Keratinocyte (primary cell): ENCODE measurements around the gene LZTR1. TPM values are rescaled to one million over a fixed set of nuclear protein-coding genes. Genes with fewer than 3 reads are reported as not detected.

ENCODE experiments used
- DNase-seq: peaks from one replicate; pipeline ENCODE4 v3.0.0-alpha.2; 2011; ENCODE audit warnings: low read depth, missing footprints, low spot score
- FAIRE-seq: peaks from 2 replicates; lab custom pipeline; 2011; peaks lifted over from hg19 to GRCh38; lab: Jason Lieb, UNC
- H2AFZ ChIP-seq: 2 replicates; pipeline ENCODE4 v1.6.0; 2012; ENCODE audit warnings: low read length, control low read depth, inconsistent platforms; ENCODE audit not compliant: control insufficient read depth
- H3K27ac ChIP-seq: 2 replicates; pipeline ENCODE4 v1.5.1; 2011; ENCODE audit warnings: low read length; ENCODE audit not compliant: control insufficient read depth, insufficient read depth
- H3K27me3 ChIP-seq: 3 replicates; pipeline ENCODE4 v1.6.0; 2011; ENCODE audit warnings: low read length; ENCODE audit not compliant: control insufficient read depth, insufficient read depth; ENCODE audit errors: extremely low read depth
- H3K36me3 ChIP-seq, 2 experiments: 2 replicates in 1 of 2; 3 replicates in 1 of 2; pipeline ENCODE4 v1.5.1; 2011; ENCODE audit warnings: low read length in 2 of 2, mild to moderate bottlenecking in 1 of 2; ENCODE audit not compliant: control insufficient read depth in 2 of 2, insufficient read depth in 2 of 2; ENCODE audit errors: extremely low read depth in 1 of 2
- H3K4me1 ChIP-seq: 3 replicates; pipeline ENCODE4 v1.5.1; 2011; ENCODE audit warnings: low read length; ENCODE audit not compliant: control insufficient read depth, insufficient read depth; ENCODE audit errors: extremely low read depth
- H3K4me2 ChIP-seq: 3 replicates; pipeline ENCODE4 v1.6.0; 2011; ENCODE audit warnings: low read depth, low read length; ENCODE audit not compliant: control insufficient read depth, insufficient read depth; ENCODE audit errors: extremely low read depth
- H3K4me3 ChIP-seq, 3 experiments: fragments of 200-600 bp in 1 of 3; sonication (generic) in 1 of 3; 2 replicates in 2 of 3; 3 replicates in 1 of 3; pipeline ENCODE4 v1.5.1; 2011 to 2016; ENCODE audit warnings: low read length in 3 of 3, mild to moderate bottlenecking in 3 of 3, control low read depth in 2 of 3, inconsistent platforms in 1 of 3, low read depth in 1 of 3, mixed read lengths in 1 of 3, mixed run types in 1 of 3, moderate library complexity in 1 of 3; ENCODE audit not compliant: control insufficient read depth in 2 of 3, insufficient read depth in 2 of 3; ENCODE audit errors: extremely low read depth in 1 of 3
- H3K79me2 ChIP-seq: 2 replicates; pipeline ENCODE4 v1.6.0; 2012; ENCODE audit warnings: low read length; ENCODE audit not compliant: control insufficient read depth, insufficient read depth
- H3K9ac ChIP-seq: 3 replicates; pipeline ENCODE4 v1.6.0; 2011; ENCODE audit warnings: low read length; ENCODE audit not compliant: control insufficient read depth, insufficient read depth; ENCODE audit errors: extremely low read depth
- H3K9me1 ChIP-seq: 3 replicates; pipeline ENCODE4 v1.6.0; 2011; ENCODE audit warnings: low read length; ENCODE audit not compliant: control insufficient read depth, insufficient read depth; ENCODE audit errors: extremely low read depth
- H3K9me3 ChIP-seq: 2 replicates; pipeline ENCODE4 v1.5.1; 2012; ENCODE audit warnings: low read depth, low read length; ENCODE audit not compliant: control insufficient read depth
- H4K20me1 ChIP-seq: 3 replicates; pipeline ENCODE4 v1.6.0; 2011; ENCODE audit warnings: low read length; ENCODE audit not compliant: control insufficient read depth, insufficient read depth; ENCODE audit errors: extremely low read depth
- EZH2 ChIP-seq: IDR thresholded peaks from one replicate; pipeline ENCODE4 v1.6.1; 2012; ENCODE audit warnings: inconsistent platforms, mild to moderate bottlenecking, low read length, moderate library complexity
- dilution Hi-C: fragments of 300-500 bp; cut with MboI; formaldehyde crosslinking; loops from one replicate; pipeline ENCODE4 v1.7.0; 2020; ENCODE audit warnings: low sequenced_read_pairs; ENCODE audit not compliant: extremely low pct_ligation_motif_present
- polyA plus RNA-seq, 5 experiments: library from polyadenylated mRNA; depleted of rRNA in 3 of 5; stranded (reverse) in 3 of 5; stranded (forward) in 1 of 5; unstranded in 1 of 5; fragments of >200 nt; gene quantifications; 1 replicate in 1 of 5; 2 replicates in 3 of 5; 3 replicates in 1 of 5; pipeline versions ENCODE4 v1.2.1 to v1.2.3, GENCODE V29; 2011 to 2012; ENCODE audit warnings: missing spikeins in 2 of 5, low read depth in 1 of 5, low replicate concordance in 1 of 5
- TF ChIP-seq, protein P1 (sequence below), 3 experiments: IDR thresholded peaks in 1 of 3; conservative IDR thresholded peaks in 1 of 3; optimal IDR thresholded peaks in 1 of 3; 2 replicates in 2 of 3; 3 replicates in 1 of 3; pipeline versions ENCODE3 to v1.5.1; 2011; ENCODE audit warnings: low read length in 3 of 3, mild to moderate bottlenecking in 3 of 3, moderate library complexity in 2 of 3, control low read depth in 1 of 3, inconsistent platforms in 1 of 3; ENCODE audit not compliant: insufficient read depth in 2 of 3; ENCODE audit errors: extremely low read depth in 1 of 3

The LZTR1 gene
- polyA plus RNA-seq, 1 donor (not counting 4 experiments of a cell fraction or from before 2014, with no cell fraction given), result 37.0 TPM

DNA sequence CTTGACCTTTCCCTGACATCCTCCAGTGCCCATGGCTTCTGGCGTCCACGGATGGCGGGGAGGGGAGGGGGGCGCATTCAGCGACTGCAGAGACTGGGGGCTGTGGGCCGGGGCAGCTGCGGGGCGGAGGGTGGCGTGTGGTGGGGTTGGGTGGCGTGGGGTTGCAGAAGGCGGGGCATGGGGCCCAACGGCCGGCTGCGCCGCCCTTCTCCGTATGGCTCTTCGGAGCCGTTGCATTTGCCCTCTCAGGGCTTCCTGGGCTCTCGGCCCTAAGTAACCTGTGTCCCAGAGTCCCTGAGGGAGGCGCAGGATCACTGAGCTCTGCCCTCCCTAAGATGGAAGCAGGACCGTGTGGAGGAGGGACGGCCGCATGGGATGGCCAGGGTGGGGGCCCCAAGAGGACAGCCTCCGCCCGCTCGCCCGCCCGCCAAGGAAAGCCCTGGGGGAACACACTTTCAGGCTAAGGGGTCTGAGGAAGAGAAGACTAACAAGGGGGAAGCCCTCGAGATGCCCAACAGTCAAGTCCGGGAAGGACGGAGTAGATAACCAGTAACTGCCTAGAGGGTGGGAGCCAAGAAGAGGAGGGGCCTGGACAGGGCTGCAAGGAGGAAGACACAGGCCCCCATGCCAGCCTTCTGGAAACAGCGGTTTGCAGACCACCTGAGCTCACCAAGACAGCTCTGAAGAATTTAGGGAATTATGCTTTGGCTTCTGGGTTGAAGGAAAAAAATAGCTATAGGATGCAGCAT, 24.2 kb upstream of the LZTR1 start:
- peak overlapping the region; percentile 65 for H3K4me2 ChIP-seq
- dilution Hi-C loops, result no loop called here
- no peaks in the 10 kb centered on the region for H3K27me3 ChIP-seq
- DNase-seq (no peak), FAIRE-seq (no peak)
- H3K9me3 ChIP-seq, result no peaks in the 10 kb centered on the region
- H3K4me1 ChIP-seq, result peaks cover 43% of the 10 kb centered on the region
- peak overlapping the region; percentile 55 to 65 (median 59) for H3K4me3 ChIP-seq
- no peak for TF ChIP-seq EZH2
- TF ChIP-seq, protein P1, sequence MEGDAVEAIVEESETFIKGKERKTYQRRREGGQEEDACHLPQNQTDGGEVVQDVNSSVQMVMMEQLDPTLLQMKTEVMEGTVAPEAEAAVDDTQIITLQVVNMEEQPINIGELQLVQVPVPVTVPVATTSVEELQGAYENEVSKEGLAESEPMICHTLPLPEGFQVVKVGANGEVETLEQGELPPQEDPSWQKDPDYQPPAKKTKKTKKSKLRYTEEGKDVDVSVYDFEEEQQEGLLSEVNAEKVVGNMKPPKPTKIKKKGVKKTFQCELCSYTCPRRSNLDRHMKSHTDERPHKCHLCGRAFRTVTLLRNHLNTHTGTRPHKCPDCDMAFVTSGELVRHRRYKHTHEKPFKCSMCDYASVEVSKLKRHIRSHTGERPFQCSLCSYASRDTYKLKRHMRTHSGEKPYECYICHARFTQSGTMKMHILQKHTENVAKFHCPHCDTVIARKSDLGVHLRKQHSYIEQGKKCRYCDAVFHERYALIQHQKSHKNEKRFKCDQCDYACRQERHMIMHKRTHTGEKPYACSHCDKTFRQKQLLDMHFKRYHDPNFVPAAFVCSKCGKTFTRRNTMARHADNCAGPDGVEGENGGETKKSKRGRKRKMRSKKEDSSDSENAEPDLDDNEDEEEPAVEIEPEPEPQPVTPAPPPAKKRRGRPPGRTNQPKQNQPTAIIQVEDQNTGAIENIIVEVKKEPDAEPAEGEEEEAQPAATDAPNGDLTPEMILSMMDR (optimal IDR thresholded peaks at IDR 0.05 in 1 of 3, IDR thresholded peaks at IDR 0.05 in 1 of 3, conservative IDR thresholded peaks at IDR 0.05 in 1 of 3; ENCODE audit: extremely low read depth in 1 of 3, insufficient read depth in 2 of 3, low read length in 3 of 3), result no peak
- no peaks in the 10 kb centered on the region for H4K20me1 ChIP-seq
- peaks cover 0 to 7% of the 10 kb centered on the region in 2 experiments for H3K36me3 ChIP-seq
- H2AFZ ChIP-seq, result peak overlapping the region; percentile 70
- peaks cover 6% of the 10 kb centered on the region for H3K79me2 ChIP-seq
- no peak overlapping the region for H3K27ac ChIP-seq
- no peaks in the 10 kb centered on the region for H3K9me1 ChIP-seq
- peak overlapping the region; percentile 69 for H3K9ac ChIP-seq

DNA sequence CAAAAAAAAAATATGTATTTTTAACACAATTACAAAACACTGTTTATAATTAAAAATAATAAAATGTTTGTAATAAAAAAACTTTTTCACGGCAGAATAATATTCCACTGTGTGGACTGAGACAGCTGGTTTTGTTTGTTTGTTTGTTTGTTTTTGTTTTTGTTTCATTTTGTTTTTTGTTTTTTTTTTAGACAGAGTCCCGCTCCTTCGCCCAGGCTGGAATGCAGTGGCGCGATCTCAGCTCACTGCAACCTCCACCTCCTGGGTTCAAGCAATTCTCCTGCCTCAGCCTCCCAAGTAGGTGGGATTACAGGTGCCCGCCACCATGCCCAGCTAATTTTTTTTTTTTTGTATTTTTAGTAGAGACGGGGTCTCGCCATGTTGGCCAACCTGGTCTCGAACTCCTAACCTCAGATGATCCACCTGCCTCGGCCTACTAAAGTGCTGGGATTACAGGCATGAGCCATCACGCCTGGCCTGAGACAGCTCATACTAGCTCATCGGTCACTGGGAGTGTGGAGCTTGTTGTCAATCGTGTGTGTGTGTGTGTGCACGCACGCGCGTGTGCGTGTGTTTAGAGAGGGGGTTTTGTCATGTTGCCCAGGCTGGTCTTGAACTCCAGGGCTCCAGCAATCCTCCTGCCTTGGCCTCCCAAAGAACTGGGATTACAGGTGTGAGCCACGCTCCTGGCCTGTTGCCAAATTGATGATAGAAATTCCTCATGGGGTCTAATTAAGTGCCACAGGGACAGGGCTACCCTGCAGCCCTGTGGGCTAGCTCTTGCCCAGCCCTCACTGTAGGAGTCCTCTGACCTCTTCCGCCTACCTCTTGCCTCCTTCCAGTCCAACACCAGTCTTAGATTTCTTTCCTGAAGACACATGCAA, 22.3 kb upstream of the LZTR1 start:
- Histone ChIP-seq H3K4me2 (no peak overlapping the region), H2AFZ (no peak overlapping the region), H3K79me2 (peaks cover 2% of the 10 kb centered on the region), H3K9me1 (no peaks in the 10 kb centered on the region), H3K27me3 (peaks cover 3% of the 10 kb centered on the region), H3K36me3 (no peaks in the 10 kb centered on the region), H3K4me1 (peaks cover 35% of the 10 kb centered on the region), H3K27ac (no peak overlapping the region), H4K20me1 (no peaks in the 10 kb centered on the region), H3K9me3 (no peaks in the 10 kb centered on the region), H3K4me3 (no peak overlapping the region), H3K9ac (no peak overlapping the region)
- FAIRE-seq (no peak), DNase-seq (no peak)
- TF ChIP-seq, protein P1 (optimal IDR thresholded peaks at IDR 0.05 in 1 of 3, IDR thresholded peaks at IDR 0.05 in 1 of 3, conservative IDR thresholded peaks at IDR 0.05 in 1 of 3; ENCODE audit: extremely low read depth in 1 of 3, insufficient read depth in 2 of 3, low read length in 3 of 3), result no peak
- no peak for TF ChIP-seq EZH2
- dilution Hi-C loops, result no loop called here
